Kidney epithelial cell (primary cell): ENCODE results near the gene WDR89. TPM values are rescaled to one million over a fixed set of nuclear protein-coding genes. Genes with fewer than 3 reads are reported as not detected.

Experiments
- DNase-seq: peaks from one replicate; pipeline ENCODE4 v3.0.0-alpha.2; 2010; ENCODE audit warnings: low read depth
- H3K27me3 ChIP-seq: 2 replicates; pipeline ENCODE4 v1.6.0; 2011; ENCODE audit warnings: low read length; ENCODE audit not compliant: control insufficient read depth, insufficient read depth
- H3K36me3 ChIP-seq: 2 replicates; pipeline ENCODE4 v1.5.1; 2011; ENCODE audit warnings: low read length; ENCODE audit not compliant: control insufficient read depth, insufficient read depth
- H3K4me3 ChIP-seq: 2 replicates; pipeline ENCODE4 v1.5.1; 2011; ENCODE audit warnings: low read depth, mild to moderate bottlenecking, control low read depth, low read length
- total RNA-seq: library from RNA; depleted of rRNA; stranded (reverse); fragments of >200 nt; gene quantifications from 2 replicates; pipeline ENCODE4 v1.2.3, GENCODE V29; 2015
- TF ChIP-seq, protein P1 (sequence below): IDR thresholded peaks from 2 replicates; pipeline ENCODE4 v1.5.1; 2011; ENCODE audit warnings: mild to moderate bottlenecking, moderate library complexity, low read length, control low read depth, inconsistent platforms; ENCODE audit not compliant: insufficient read depth, poor library complexity, severe bottlenecking

Gene WDR89
- total RNA-seq, 1 donor from 2014 or later, result 12.2 TPM

DNA sequence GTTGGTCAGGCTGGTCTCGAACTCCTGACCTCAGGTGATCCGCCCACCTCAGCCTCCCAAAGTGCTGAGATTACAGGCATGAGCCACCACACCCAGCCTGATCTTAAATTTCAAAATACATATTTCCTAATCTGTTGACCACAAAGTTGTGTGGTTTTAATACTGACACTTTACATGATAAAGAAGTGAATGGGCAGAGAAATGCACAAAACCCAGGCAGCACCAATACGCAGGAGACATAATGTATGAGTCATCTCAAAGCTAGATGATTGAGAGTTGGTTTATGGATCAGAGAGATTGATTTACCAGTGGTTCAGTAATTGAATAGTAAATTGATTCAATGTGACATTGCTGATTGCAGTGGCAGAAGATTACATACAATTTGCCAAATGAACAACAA lies 79.3 kb downstream of the WDR89 start:
- no peak for DNase-seq
- TF ChIP-seq, protein P1, sequence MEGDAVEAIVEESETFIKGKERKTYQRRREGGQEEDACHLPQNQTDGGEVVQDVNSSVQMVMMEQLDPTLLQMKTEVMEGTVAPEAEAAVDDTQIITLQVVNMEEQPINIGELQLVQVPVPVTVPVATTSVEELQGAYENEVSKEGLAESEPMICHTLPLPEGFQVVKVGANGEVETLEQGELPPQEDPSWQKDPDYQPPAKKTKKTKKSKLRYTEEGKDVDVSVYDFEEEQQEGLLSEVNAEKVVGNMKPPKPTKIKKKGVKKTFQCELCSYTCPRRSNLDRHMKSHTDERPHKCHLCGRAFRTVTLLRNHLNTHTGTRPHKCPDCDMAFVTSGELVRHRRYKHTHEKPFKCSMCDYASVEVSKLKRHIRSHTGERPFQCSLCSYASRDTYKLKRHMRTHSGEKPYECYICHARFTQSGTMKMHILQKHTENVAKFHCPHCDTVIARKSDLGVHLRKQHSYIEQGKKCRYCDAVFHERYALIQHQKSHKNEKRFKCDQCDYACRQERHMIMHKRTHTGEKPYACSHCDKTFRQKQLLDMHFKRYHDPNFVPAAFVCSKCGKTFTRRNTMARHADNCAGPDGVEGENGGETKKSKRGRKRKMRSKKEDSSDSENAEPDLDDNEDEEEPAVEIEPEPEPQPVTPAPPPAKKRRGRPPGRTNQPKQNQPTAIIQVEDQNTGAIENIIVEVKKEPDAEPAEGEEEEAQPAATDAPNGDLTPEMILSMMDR, result no peak
- no peaks in the 10 kb centered on the region for H3K27me3 ChIP-seq
- H3K36me3 ChIP-seq, result no peaks in the 10 kb centered on the region
- H3K4me3 ChIP-seq, result no peak overlapping the region

DNA sequence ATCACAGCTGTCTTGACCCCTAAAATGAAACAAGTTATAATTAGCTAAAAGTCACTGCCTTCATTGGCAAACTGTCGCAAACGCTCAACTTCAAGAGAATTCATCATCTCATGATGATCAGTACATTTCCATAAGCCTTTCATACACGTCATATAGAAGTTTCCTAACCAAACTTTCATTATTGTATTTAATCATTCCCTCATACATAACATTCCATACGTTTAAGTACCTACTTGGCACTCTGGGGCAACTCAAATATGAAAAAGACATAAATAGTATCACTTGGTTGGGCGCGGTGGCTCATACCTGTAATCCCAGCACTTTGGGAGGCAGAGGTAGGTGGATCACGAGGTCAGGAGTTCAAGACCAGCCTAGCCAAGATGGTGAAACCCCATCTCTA lies 86.1 kb downstream of the WDR89 start:
- Histone ChIP-seq H3K4me3 (no peak overlapping the region), H3K27me3 (no peaks in the 10 kb centered on the region), H3K36me3 (no peaks in the 10 kb centered on the region)
- no peak for DNase-seq
- TF ChIP-seq, protein P1, result no peak

DNA sequence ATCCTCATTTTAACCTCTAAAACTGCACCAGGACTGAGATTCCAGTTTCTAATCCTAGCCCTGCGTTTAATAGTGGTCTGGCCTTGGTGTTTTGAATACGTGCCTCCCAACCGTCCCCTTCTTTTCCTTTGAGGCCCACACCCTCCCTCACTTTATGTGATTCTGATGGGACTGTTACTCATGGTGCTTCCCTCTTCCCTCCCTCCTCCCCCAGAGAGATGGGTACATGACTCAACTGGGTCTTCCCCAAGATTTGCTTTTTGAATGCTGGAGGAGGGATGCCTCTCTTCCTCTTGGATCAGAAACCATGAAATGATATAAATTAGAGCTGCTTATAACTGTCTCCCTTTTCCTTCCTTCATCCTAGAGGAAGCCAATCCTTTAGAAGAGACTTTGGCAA lies 90.3 kb downstream of the WDR89 start:
- no peak for DNase-seq
- Histone ChIP-seq H3K4me3 (no peak overlapping the region), H3K27me3 (no peaks in the 10 kb centered on the region), H3K36me3 (no peaks in the 10 kb centered on the region)
- TF ChIP-seq, protein P1, result no peak

DNA sequence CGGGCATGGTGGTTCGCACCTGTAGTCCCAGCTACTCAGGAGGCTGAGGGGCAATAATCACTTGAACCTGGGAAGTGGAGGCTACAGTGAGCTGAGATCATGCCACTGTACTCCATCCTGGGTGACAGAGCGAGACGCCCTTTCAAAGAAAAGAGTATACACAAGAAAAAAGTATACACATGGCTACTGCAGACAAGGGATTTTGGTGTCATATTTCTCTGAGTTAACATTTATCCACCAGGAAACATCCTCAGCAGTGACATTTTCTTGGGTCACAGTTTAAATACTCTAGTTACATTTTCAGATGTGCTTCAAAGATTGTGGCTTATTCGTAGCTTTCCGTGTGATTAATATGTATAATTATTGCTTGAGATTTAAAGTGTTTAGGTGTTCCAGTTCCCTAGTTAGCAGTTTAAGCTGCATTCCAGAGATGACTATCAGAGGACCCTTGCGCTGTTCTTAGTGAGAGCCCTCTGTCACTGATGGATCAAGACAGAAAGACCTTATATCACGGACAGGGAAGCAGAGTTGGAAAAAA lies 93.8 kb downstream of the WDR89 start:
- no peak overlapping the region for H3K4me3 ChIP-seq
- TF ChIP-seq, protein P1, result no peak
- H3K27me3 ChIP-seq, result no peaks in the 10 kb centered on the region
- no peak for DNase-seq
- H3K36me3 ChIP-seq, result no peaks in the 10 kb centered on the region

Other genes with a start within 250 kb of the WDR89 start
- 21.6 and 22.3 TPM in 2 replicates for gene PPP2R5E, start 98.5 kb downstream of the WDR89 start, total RNA-seq
- gene SGPP1, start 86.2 kb upstream of the WDR89 start, total RNA-seq, result 19.0 and 22.5 TPM in 2 replicates
- gene SYNE2, start 211.1 kb upstream of the WDR89 start, total RNA-seq, result 35.7 and 38.6 TPM in 2 replicates